BJ (cell line): ENCODE measurements around the gene VWF. TPM values are rescaled to one million over a fixed set of nuclear protein-coding genes. Genes with fewer than 3 reads are reported as not detected.

Source experiments
- CTCF ChIA-PET: fragments of 350-600 bp; formaldehyde crosslinking; extraction: SDS; loops from one replicate; lab custom pipeline; 2021; ENCODE audit warnings: antibody characterized with exemption, inconsistent platforms; lab: Yijun Ruan, JAX
- POLR2A ChIA-PET: fragments of 300-600 bp; sonication (Branson Sonifier 250); formaldehyde crosslinking; extraction: SDS; loops from one replicate; lab custom pipeline; 2021; ENCODE audit warnings: antibody characterized with exemption; lab: Charles Lee
- DNase-seq: peaks from one replicate; pipeline ENCODE4 v3.0.0-alpha.2; 2011; ENCODE audit warnings: low read depth
- H3K27me3 ChIP-seq: 2 replicates; pipeline ENCODE4 v1.6.0; 2011; ENCODE audit warnings: low read length; ENCODE audit not compliant: control insufficient read depth, insufficient read depth
- H3K36me3 ChIP-seq: 2 replicates; pipeline ENCODE4 v1.5.1; 2011; ENCODE audit warnings: low read length; ENCODE audit not compliant: control insufficient read depth, insufficient read depth
- H3K4me3 ChIP-seq: 2 replicates; pipeline ENCODE4 v1.5.1; 2011; ENCODE audit warnings: low read depth, mild to moderate bottlenecking, control low read depth, low read length
- CTCF ChIP-seq: IDR thresholded peaks from 2 replicates; pipeline ENCODE4 v1.5.1; 2011; ENCODE audit warnings: low read depth, mild to moderate bottlenecking, control low read depth, inconsistent platforms, low read length, moderate library complexity; ENCODE audit not compliant: insufficient read depth
- polyA minus RNA-seq: library from RNA; depleted of rRNA, polyadenylated mRNA; stranded (reverse); fragments of >200 nt; gene quantifications from 2 replicates; pipeline ENCODE4 v1.2.3, GENCODE V29; 2011; rRNA and poly(A)+ RNA removed
- polyA plus RNA-seq: library from polyadenylated mRNA; depleted of rRNA; stranded (reverse); fragments of >200 nt; gene quantifications from 2 replicates; pipeline ENCODE4 v1.2.3, GENCODE V29; 2011; rRNA removed

The VWF gene
- polyA plus RNA-seq (0.06 and 0.07 TPM in 2 replicates), polyA minus RNA-seq (0.14 and 0.26 TPM in 2 replicates)

DNA sequence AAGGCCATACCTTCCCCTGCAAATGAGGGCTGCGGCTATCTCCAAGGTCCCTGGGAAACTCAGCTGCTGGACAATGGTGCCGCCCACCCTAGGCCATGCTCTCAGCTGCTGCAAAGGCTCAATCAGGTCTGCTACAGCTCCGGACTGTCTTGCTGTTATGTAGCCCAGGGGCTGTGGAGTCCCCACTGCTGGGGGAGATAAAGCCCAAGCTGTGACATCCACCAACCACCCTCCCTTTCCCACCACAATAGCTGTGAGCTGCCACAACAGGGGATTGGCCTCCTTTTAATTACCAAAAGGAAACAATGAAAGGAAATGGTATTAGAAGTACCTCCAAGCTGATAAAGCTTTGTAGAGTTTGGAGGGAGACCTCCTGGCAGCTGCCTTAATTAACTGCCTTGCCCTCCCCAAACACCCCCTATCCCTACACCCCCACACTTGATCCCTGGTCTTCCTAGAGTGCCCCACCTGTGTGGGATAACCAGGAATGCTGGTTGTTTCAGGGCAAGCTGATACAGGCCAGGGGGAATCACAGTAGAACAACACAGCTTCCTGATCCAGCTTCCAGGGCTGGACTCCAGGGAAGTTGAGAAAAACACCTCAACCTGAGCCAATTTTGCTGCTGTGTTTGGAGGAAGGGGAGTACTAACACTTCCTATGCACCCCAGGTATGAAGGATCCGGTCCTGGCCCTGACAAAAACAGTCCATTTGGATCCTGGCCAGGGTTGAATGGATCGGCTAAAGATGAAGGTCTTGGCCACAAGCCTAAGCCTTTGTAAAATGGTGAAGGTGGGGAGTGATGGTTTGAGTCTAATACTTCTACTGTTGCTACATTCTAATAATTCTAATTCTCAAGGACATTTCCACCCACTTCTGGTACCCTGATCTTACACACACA, at the start of gene VWF:
TSS of gene VWF (minus strand) at position 260 of the 899 bp plus-strand sequence. CDS start 1,474 bp downstream, outside the sequence.
- no peak for TF ChIP-seq CTCF
- H3K27me3 ChIP-seq: peaks cover 7% of the 10 kb centered on the region
- no peaks in the 10 kb centered on the region for H3K36me3 ChIP-seq
- no peak within 1 kb of the TSS for H3K4me3 ChIP-seq
- POLR2A ChIA-PET: no interaction called here
- DNase-seq: no peak
- CTCF ChIA-PET: interaction anchor here (1.1 kb wide), 1 partner anchor 8 kb away, joined by 3 read pairs; no protein-coding TSS in a partner anchor

DNA sequence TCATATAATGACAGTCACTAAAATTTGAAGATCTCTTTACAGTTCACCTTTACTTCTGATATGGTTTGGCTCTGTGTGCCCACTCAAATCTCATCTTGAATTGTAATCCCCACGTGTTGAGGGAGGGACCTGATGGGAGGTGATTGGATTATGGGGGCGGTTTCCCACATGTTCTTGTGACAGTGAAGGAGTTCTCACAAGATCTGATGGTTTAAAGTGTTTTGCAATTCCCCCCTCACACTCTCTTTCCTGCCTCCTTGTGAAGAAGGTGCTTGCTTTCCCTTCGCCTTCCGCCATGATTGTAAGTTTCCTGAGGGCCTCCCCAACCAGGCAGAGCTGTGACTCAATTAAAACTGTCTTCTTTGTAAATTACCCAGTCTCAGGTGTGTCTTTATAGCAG, 48.4 kb upstream of the VWF start:
- H3K4me3 ChIP-seq: no peak overlapping the region
- CTCF ChIA-PET: interaction anchor here (0.8 to 1.3 kb wide), 2 partner anchors 22 to 185 kb away, joined by 3 read pairs; no protein-coding TSS in a partner anchor
- POLR2A ChIA-PET: no interaction called here
- H3K27me3 ChIP-seq: no peaks in the 10 kb centered on the region
- no peaks in the 10 kb centered on the region for H3K36me3 ChIP-seq
- DNase-seq: no peak
- no peak for TF ChIP-seq CTCF

GRCh38 chr12:6172086-6172485, 47.6 kb upstream of the VWF start:
- no peak for TF ChIP-seq CTCF
- ChIA-PET POLR2A (no interaction called here), CTCF (interaction anchor here (0.8 kb wide), 1 partner anchor 184 kb away, joined by 3 read pairs; no protein-coding TSS in a partner anchor)

GRCh38 chr12:6171409-6172015, 47.0 kb upstream of the VWF start:
- no peak overlapping the region for H3K4me3 ChIP-seq
- ChIA-PET POLR2A (no interaction called here), CTCF (no interaction called here)
- no peak for DNase-seq
- H3K27me3 ChIP-seq: no peaks in the 10 kb centered on the region
- H3K36me3 ChIP-seq: no peaks in the 10 kb centered on the region
- no peak for TF ChIP-seq CTCF

More at GRCh38 chr12:6172086-6172485, 47.6 kb upstream of the VWF start:
- no peak overlapping the region for H3K4me3 ChIP-seq
- no peaks in the 10 kb centered on the region for H3K27me3 ChIP-seq
- DNase-seq: no peak
- no peaks in the 10 kb centered on the region for H3K36me3 ChIP-seq
